ENCODE results near the gene RASGRF2.

Gene RASGRF2

GRCh38 chr5:80953587-80953986, 6.6 kb upstream of the RASGRF2 start:
- DNase-seq (ENCODE audit: insufficient read length, low spot score) (no peak), FAIRE-seq (no peak)

- FAIRE-seq (no peak), DNase-seq (ENCODE audit: insufficient read length, low spot score) (no peak)
Observed at GRCh38 chr5:80955082-80955590, 5.0 kb upstream of the RASGRF2 start.

- FAIRE-seq (no peak), DNase-seq (ENCODE audit: insufficient read length, low spot score) (no peak)
Observed at GRCh38 chr5:80956272-80956671, 3.9 kb upstream of the RASGRF2 start.

- no peak for DNase-seq (ENCODE audit: insufficient read length, low spot score)
- FAIRE-seq, result no peak
Observed at GRCh38 chr5:80957031-80957761, 3.0 kb upstream of the RASGRF2 start.

- DNase-seq (ENCODE audit: insufficient read length, low spot score) (no peak), FAIRE-seq (no peak)
Observed at GRCh38 chr5:80958616-80959015, 1.5 kb upstream of the RASGRF2 start.

- DNase-seq (ENCODE audit: insufficient read length, low spot score) (no peak), FAIRE-seq (no peak)
Observed at GRCh38 chr5:80959138-80959537, 1.0 kb upstream of the RASGRF2 start.

- FAIRE-seq, result no peak
- DNase-seq (ENCODE audit: insufficient read length, low spot score), result no peak
Observed at GRCh38 chr5:80960531-80961375, 590 bp downstream of the RASGRF2 start.

GRCh38 chr5:80961376-80962281, 1.5 kb downstream of the RASGRF2 start:
- DNase-seq (ENCODE audit: insufficient read length, low spot score) (no peak), FAIRE-seq (no peak)

- DNase-seq (ENCODE audit: insufficient read length, low spot score) (no peak), FAIRE-seq (no peak)
Observed at GRCh38 chr5:80962630-80963520, 2.7 kb downstream of the RASGRF2 start.

GRCh38 chr5:80963521-80963895, 3.3 kb downstream of the RASGRF2 start:
- no peak for DNase-seq (ENCODE audit: insufficient read length, low spot score)
- no peak for FAIRE-seq

GRCh38 chr5:80963966-80964481, 3.9 kb downstream of the RASGRF2 start:
- DNase-seq (ENCODE audit: insufficient read length, low spot score), result no peak
- no peak for FAIRE-seq

- DNase-seq (ENCODE audit: insufficient read length, low spot score) (no peak), FAIRE-seq (no peak)
Observed at GRCh38 chr5:80964491-80964890, 4.3 kb downstream of the RASGRF2 start.

GRCh38 chr5:80964919-80965318, 4.8 kb downstream of the RASGRF2 start:
- DNase-seq (ENCODE audit: insufficient read length, low spot score) (no peak), FAIRE-seq (no peak)

GRCh38 chr5:80967500-80968181, 7.5 kb downstream of the RASGRF2 start:
- no peak for DNase-seq (ENCODE audit: insufficient read length, low spot score)

GRCh38 chr5:80973027-80973426, 12.9 kb downstream of the RASGRF2 start:
- no peak for DNase-seq (ENCODE audit: insufficient read length, low spot score)

More at GRCh38 chr5:80967500-80968181, 7.5 kb downstream of the RASGRF2 start:
- FAIRE-seq, result no peak

GRCh38 chr5:80975065-80975464, 14.9 kb downstream of the RASGRF2 start:
- DNase-seq (ENCODE audit: insufficient read length, low spot score), result no peak
- no peak for FAIRE-seq

More at GRCh38 chr5:80973027-80973426, 12.9 kb downstream of the RASGRF2 start:
- no peak for FAIRE-seq

- no peak for DNase-seq (ENCODE audit: insufficient read length, low spot score)
- no peak for FAIRE-seq
Observed at GRCh38 chr5:80976985-80977384, 16.8 kb downstream of the RASGRF2 start.

GRCh38 chr5:80977764-80978163, 17.6 kb downstream of the RASGRF2 start:
- DNase-seq (ENCODE audit: insufficient read length, low spot score), result no peak
- no peak for FAIRE-seq

GRCh38 chr5:80978772-80979317, 18.7 kb downstream of the RASGRF2 start:
- FAIRE-seq (no peak), DNase-seq (ENCODE audit: insufficient read length, low spot score) (no peak)

Measured in GM19239 (cell line).